MM.1S (cell line): Measurements from ENCODE around the gene HGS.
A peak's percentile ranks its signal among the peaks of the same experiment; 100 is the strongest.

ENCODE experiments used
- DNase-seq: peaks from one replicate; pipeline ENCODE4 v3.0.0-alpha.2; 2015
- H2AFZ ChIP-seq: fragments of 300-600 bp; sonication (generic); 2 replicates; pipeline ENCODE4 v1.6.0; 2016; ENCODE audit warnings: antibody characterized with exemption, low read length
- H3F3A ChIP-seq: fragments of 300-600 bp; sonication (generic); 2 replicates; pipeline ENCODE4 v1.6.1; 2016; ENCODE audit warnings: mild to moderate bottlenecking, antibody characterized with exemption, low read length, moderate library complexity, mixed read lengths; ENCODE audit not compliant: insufficient read depth
- H3K27ac ChIP-seq: fragments of 300-600 bp; sonication (generic); 2 replicates; pipeline ENCODE4 v1.5.1; 2016; ENCODE audit warnings: mild to moderate bottlenecking, low read length
- H3K27me3 ChIP-seq: fragments of 300-600 bp; sonication (generic); replicated peaks from 2 replicates; pipeline ENCODE4 v1.6.0; 2016; ENCODE audit warnings: low read length; ENCODE audit not compliant: insufficient read depth
- H3K36me3 ChIP-seq: fragments of 300-600 bp; sonication (generic); replicated peaks from 2 replicates; pipeline ENCODE4 v1.6.1; 2016; ENCODE audit warnings: mild to moderate bottlenecking, low read length, mixed read lengths; ENCODE audit not compliant: insufficient read depth
- H3K4me1 ChIP-seq: fragments of 300-600 bp; sonication (generic); 2 replicates; pipeline ENCODE4 v1.6.1; 2016; ENCODE audit warnings: low read length, mixed read lengths
- H3K4me2 ChIP-seq: fragments of 300-600 bp; sonication (generic); 2 replicates; pipeline ENCODE4 v1.6.0; 2016; ENCODE audit warnings: low read depth, low read length
- H3K4me3 ChIP-seq: fragments of 300-600 bp; sonication (generic); 2 replicates; pipeline ENCODE4 v1.5.1; 2016; ENCODE audit warnings: low read length, mixed read lengths
- H3K79me2 ChIP-seq: fragments of 300-600 bp; sonication (generic); 2 replicates; pipeline ENCODE4 v1.6.1; 2016; ENCODE audit warnings: mixed run types, low read length, mixed read lengths
- H3K9ac ChIP-seq: fragments of 300-600 bp; sonication (generic); 2 replicates; pipeline ENCODE4 v1.6.1; 2016; ENCODE audit warnings: low read length, mixed read lengths
- H3K9me2 ChIP-seq: fragments of 300-600 bp; sonication (generic); replicated peaks from 2 replicates; pipeline ENCODE4 v1.6.1; 2016; ENCODE audit warnings: mild to moderate bottlenecking, low read length, mixed read lengths; ENCODE audit not compliant: insufficient read depth
- H3K9me3 ChIP-seq: fragments of 300-600 bp; sonication (generic); replicated peaks from 2 replicates; pipeline ENCODE4 v1.6.1; 2016; ENCODE audit warnings: mild to moderate bottlenecking, low read length, mixed read lengths; ENCODE audit not compliant: insufficient read depth
- H4K20me1 ChIP-seq: fragments of 300-600 bp; sonication (generic); 2 replicates; pipeline ENCODE4 v1.6.1; 2016; ENCODE audit warnings: mild to moderate bottlenecking, low read length, moderate library complexity, mixed read lengths; ENCODE audit not compliant: insufficient read depth
- EZH2 ChIP-seq: fragments of 300-600 bp; sonication (generic); optimal IDR thresholded peaks from 2 replicates; pipeline ENCODE3; 2017; ENCODE audit warnings: low read depth, mild to moderate bottlenecking, antibody characterized with exemption, low read length, mixed read lengths
- EZH2phosphoT487 ChIP-seq: fragments of 300-600 bp; sonication (generic); IDR thresholded peaks from 2 replicates; pipeline ENCODE4 v1.6.1; 2018; ENCODE audit warnings: antibody characterized with exemption, low read length
- TF ChIP-seq, protein P1 (sequence below): fragments of 300-600 bp; sonication (generic); IDR thresholded peaks from 2 replicates; pipeline ENCODE4 v1.5.1; 2016; ENCODE audit warnings: antibody characterized with exemption, low read length, mixed read lengths

HGS gene

DNA sequence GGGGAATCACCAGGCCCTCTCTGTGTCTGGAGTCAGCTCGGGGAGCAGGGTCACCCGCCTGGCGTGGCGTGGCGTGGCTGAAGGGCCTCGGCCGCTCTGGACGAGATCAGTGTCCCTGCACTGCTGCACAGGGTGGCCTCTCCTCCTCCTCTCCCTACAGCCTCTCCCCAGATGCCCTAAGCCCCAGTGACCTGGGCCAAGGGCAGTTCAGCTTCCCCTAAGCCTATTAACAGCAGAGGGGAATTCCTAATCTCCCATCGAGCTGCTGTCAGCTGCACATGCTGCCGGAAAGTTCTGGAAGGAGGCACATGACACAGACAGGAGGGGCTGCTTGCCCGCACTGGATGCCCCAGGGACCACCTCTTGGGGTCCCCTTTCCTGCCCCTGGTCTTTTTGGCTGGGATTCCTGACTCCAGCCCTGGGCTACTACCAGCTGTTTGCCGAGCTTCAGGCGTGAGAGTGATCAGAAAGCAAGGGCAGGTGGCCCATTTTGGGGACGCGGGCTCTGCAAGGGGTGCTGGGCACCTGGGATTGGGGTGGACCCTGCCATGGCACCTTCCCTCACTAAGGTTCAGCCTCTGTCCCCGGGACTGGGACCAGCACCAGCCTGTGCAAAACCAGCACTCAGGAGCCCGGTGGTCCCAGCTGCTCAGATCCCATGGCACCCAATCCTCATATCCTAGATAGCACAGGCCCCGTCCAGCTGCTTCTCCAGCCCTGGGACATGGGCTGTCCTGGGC lies 28.3 kb upstream of the HGS start:
- Histone ChIP-seq H3K9me2 (no peaks in the 10 kb centered on the region), H4K20me1 (no peaks in the 10 kb centered on the region), H3K79me2 (no peaks in the 10 kb centered on the region), H3K9me3 (no peaks in the 10 kb centered on the region), H3F3A (no peaks in the 10 kb centered on the region), H3K9ac (no peak overlapping the region), H3K27ac (no peak overlapping the region), H3K4me2 (no peak overlapping the region), H3K27me3 (no peaks in the 10 kb centered on the region), H3K36me3 (no peaks in the 10 kb centered on the region), H3K4me1 (0 out of 2 replicates have a peak, but pooled peaks cover 6% of the 10 kb centered on the region), H2AFZ (no peak overlapping the region), H3K4me3 (no peak overlapping the region)
- DNase-seq = no peak
- TF ChIP-seq, protein P1, sequence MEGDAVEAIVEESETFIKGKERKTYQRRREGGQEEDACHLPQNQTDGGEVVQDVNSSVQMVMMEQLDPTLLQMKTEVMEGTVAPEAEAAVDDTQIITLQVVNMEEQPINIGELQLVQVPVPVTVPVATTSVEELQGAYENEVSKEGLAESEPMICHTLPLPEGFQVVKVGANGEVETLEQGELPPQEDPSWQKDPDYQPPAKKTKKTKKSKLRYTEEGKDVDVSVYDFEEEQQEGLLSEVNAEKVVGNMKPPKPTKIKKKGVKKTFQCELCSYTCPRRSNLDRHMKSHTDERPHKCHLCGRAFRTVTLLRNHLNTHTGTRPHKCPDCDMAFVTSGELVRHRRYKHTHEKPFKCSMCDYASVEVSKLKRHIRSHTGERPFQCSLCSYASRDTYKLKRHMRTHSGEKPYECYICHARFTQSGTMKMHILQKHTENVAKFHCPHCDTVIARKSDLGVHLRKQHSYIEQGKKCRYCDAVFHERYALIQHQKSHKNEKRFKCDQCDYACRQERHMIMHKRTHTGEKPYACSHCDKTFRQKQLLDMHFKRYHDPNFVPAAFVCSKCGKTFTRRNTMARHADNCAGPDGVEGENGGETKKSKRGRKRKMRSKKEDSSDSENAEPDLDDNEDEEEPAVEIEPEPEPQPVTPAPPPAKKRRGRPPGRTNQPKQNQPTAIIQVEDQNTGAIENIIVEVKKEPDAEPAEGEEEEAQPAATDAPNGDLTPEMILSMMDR = no peak
- no peak for TF ChIP-seq EZH2phosphoT487
- no peak for TF ChIP-seq EZH2

DNA sequence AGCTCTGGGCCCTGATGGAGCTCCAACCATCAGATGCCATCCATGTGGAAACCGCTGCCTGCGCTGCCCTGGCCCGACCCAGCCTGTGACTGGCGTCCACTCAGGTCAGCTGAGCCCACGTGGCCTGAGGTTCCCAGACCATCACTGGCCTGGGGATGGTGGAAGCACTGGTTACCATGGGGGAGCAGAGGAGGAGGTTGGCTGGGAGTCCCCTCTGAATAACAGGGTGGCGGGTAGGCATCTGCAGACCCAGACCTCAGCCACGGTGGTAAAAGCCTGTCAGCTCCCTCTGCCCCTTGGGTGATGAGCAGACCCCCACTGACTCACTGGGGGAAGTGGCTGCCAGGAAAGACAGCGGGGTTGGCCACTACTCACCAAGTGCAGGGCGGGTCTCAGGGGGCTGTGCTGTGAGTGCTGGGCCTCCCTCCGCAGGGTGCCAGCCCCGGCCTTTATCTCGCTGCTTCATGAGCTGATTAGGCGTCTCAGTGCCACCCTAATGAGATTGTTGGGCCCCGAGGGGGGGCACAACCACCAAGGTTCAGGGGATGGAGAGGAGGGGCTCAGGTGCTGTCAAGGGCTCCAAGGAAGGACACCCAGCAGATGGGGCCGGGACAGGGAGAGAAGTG lies 27.6 kb upstream of the HGS start, which contains the start of gene PDE6G:
Gene PDE6G (minus strand): TSS at position 425 of the 626 bp plus-strand sequence. CDS start 3,237 bp downstream, outside the sequence.
- H3K4me3 ChIP-seq = no peak within 1 kb of the TSS
- no peaks in the 10 kb centered on the region for H3K79me2 ChIP-seq
- no peaks in the 10 kb centered on the region for H4K20me1 ChIP-seq
- H3K27me3 ChIP-seq = no peaks in the 10 kb centered on the region
- no peaks in the 10 kb centered on the region for H3K36me3 ChIP-seq
- no peak within 1 kb of the TSS for H3K9ac ChIP-seq
- no peak within 1 kb of the TSS for H3K27ac ChIP-seq
- no peaks in the 10 kb centered on the region for H3K9me3 ChIP-seq
- no peak within 1 kb of the TSS for H3K4me2 ChIP-seq
- 0 out of 2 replicates have a peak within 1 kb of the TSS, but pooled peaks have one; percentile 15 for H2AFZ ChIP-seq
- DNase-seq = no peak
- TF ChIP-seq, protein P1 = no peak
- TF ChIP-seq EZH2 = no peak
- TF ChIP-seq EZH2phosphoT487 = no peak
- 0 out of 2 replicates have a peak, but pooled peaks cover 6% of the 10 kb centered on the region for H3K4me1 ChIP-seq
- no peaks in the 10 kb centered on the region for H3K9me2 ChIP-seq
- no peaks in the 10 kb centered on the region for H3F3A ChIP-seq

DNA sequence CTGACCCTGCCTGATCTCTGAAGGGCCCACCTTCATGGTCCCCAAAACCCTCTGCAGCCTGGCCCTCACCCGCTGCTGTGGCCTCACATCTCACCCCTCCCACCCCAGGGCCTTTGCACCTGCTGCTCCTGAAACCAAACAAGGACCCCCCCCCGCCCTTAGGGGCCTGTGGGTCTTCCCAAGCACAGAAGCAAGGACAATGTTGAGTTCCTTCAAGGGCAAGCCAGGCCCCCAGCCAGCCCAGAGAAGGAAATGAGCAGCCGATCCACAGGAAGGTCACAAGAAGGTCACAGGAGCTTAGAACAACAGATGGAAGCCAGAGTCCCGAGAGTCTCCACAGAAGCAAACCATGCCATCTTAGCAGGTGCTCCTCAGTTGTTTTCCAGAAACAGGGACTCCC lies 27.0 kb upstream of the HGS start:
- Histone ChIP-seq H3K9me2 (no peaks in the 10 kb centered on the region), H3K9me3 (no peaks in the 10 kb centered on the region), H3K4me1 (0 out of 2 replicates have a peak, but pooled peaks cover 6% of the 10 kb centered on the region), H3K79me2 (no peaks in the 10 kb centered on the region), H3K27ac (no peak overlapping the region), H3K4me2 (no peak overlapping the region), H4K20me1 (no peaks in the 10 kb centered on the region), H3K27me3 (no peaks in the 10 kb centered on the region), H2AFZ (0 out of 2 replicates have a peak overlapping the region, but pooled peaks have one; percentile 15), H3F3A (no peaks in the 10 kb centered on the region), H3K4me3 (no peak overlapping the region), H3K9ac (no peak overlapping the region), H3K36me3 (no peaks in the 10 kb centered on the region)
- DNase-seq = peak; percentile 17
- TF ChIP-seq, protein P1 = no peak
- no peak for TF ChIP-seq EZH2
- TF ChIP-seq EZH2phosphoT487 = no peak
